ENCODE data around the gene ASB11. TPM values are rescaled to one million over a fixed set of nuclear protein-coding genes. Genes with fewer than 3 reads are reported as not detected.
A peak's percentile ranks its signal among the peaks of the same experiment; 100 is the strongest.
"Not testable (repeated sequence)": the region's sequence is repeated elsewhere in the genome, so short reads cannot be mapped to it uniquely, and the experiment has no call there.

The ASB11 gene
- total RNA-seq, 3 donors from 2014 or later = not detected

GRCh38 chrX:15292861-15293260 lies 22.6 kb downstream of the ASB11 start:
- Mint-ChIP-seq H3K9me3 (no peaks in the 10 kb centered on the region), H3K27me3 (ENCODE audit: low read depth) (no peaks in the 10 kb centered on the region), H3K36me3 (ENCODE audit: insufficient read depth) (no peaks in the 10 kb centered on the region), H3K4me1 (ENCODE audit: low read depth) (no peaks in the 10 kb centered on the region), H3K4me3 (no peak overlapping the region)
- no peak for DNase-seq
- ATAC-seq = no peak

- H3K27me3 Mint-ChIP-seq (ENCODE audit: low read depth) = peaks cover 4% of the 10 kb centered on the region
- no peaks in the 10 kb centered on the region for H3K9me3 Mint-ChIP-seq
- no peak overlapping the region for H3K4me3 Mint-ChIP-seq
- ATAC-seq (no peak), DNase-seq (no peak)
- no peaks in the 10 kb centered on the region for H3K4me1 Mint-ChIP-seq (ENCODE audit: low read depth)
- no peaks in the 10 kb centered on the region for H3K36me3 Mint-ChIP-seq (ENCODE audit: insufficient read depth)
These were observed 37.8 kb downstream of the ASB11 start for GRCh38 chrX:15277604-15278003.

- Mint-ChIP-seq H3K4me1 (ENCODE audit: low read depth) (peaks cover 5% of the 10 kb centered on the region), H3K36me3 (ENCODE audit: insufficient read depth) (no peaks in the 10 kb centered on the region), H3K4me3 (no peak overlapping the region), H3K27me3 (ENCODE audit: low read depth) (no peaks in the 10 kb centered on the region), H3K9me3 (no peaks in the 10 kb centered on the region)
- no peak for ATAC-seq
- no peak for DNase-seq
These were observed 40.5 kb downstream of the ASB11 start for GRCh38 chrX:15274946-15275345.

- ATAC-seq; DNase-seq; H3K4me3 Mint-ChIP-seq; H3K36me3 Mint-ChIP-seq (ENCODE audit: insufficient read depth); H3K9me3 Mint-ChIP-seq; H3K27me3 Mint-ChIP-seq (ENCODE audit: low read depth): not testable (repeated sequence)
- peaks cover 11% of the 10 kb centered on the region for H3K4me1 Mint-ChIP-seq (ENCODE audit: low read depth)
These were observed 42.2 kb downstream of the ASB11 start for GRCh38 chrX:15273275-15273674.

- peaks cover 11% of the 10 kb centered on the region for H3K4me1 Mint-ChIP-seq (ENCODE audit: low read depth)
- no peaks in the 10 kb centered on the region for H3K27me3 Mint-ChIP-seq (ENCODE audit: low read depth)
- no peak overlapping the region for H3K4me3 Mint-ChIP-seq
- DNase-seq (no peak), ATAC-seq (no peak)
- H3K36me3 Mint-ChIP-seq (ENCODE audit: insufficient read depth) = no peaks in the 10 kb centered on the region
- no peaks in the 10 kb centered on the region for H3K9me3 Mint-ChIP-seq
These were observed 43.7 kb downstream of the ASB11 start for GRCh38 chrX:15271757-15272156.

GRCh38 chrX:15269618-15270521 lies 45.6 kb downstream of the ASB11 start, which contains the start of gene ASB9:
ASB9 (minus strand) TSS chrX:15270083; CDS start chrX:15269874, 209 bp downstream.
- peak in 1 of 2 donors; percentile 53 for ATAC-seq
- Mint-ChIP-seq H3K36me3 (ENCODE audit: insufficient read depth) (no peaks in the 10 kb centered on the region), H3K4me1 (ENCODE audit: low read depth) (peaks cover 11% of the 10 kb centered on the region), H3K4me3 (peak within 1 kb of the TSS; percentile 62), H3K27me3 (ENCODE audit: low read depth) (peaks cover 3% of the 10 kb centered on the region), H3K9me3 (no peaks in the 10 kb centered on the region)
- no peak for DNase-seq

- DNase-seq = no peak
- no peak for ATAC-seq
- H3K36me3 Mint-ChIP-seq (ENCODE audit: insufficient read depth) = no peaks in the 10 kb centered on the region
- H3K27me3 Mint-ChIP-seq (ENCODE audit: low read depth) = peaks cover 3% of the 10 kb centered on the region
- no peaks in the 10 kb centered on the region for H3K9me3 Mint-ChIP-seq
- no peak overlapping the region for H3K4me3 Mint-ChIP-seq
- peaks cover 11% of the 10 kb centered on the region for H3K4me1 Mint-ChIP-seq (ENCODE audit: low read depth)
These were observed 46.3 kb downstream of the ASB11 start for GRCh38 chrX:15269120-15269519.

- Mint-ChIP-seq H3K36me3 (ENCODE audit: insufficient read depth) (no peaks in the 10 kb centered on the region), H3K4me3 (no peak overlapping the region), H3K9me3 (no peaks in the 10 kb centered on the region), H3K4me1 (ENCODE audit: low read depth) (no peaks in the 10 kb centered on the region), H3K27me3 (ENCODE audit: low read depth) (no peaks in the 10 kb centered on the region)
- ATAC-seq = no peak
- no peak for DNase-seq
These were observed 60.6 kb downstream of the ASB11 start for GRCh38 chrX:15254852-15255251.

GRCh38 chrX:15245896-15246295 lies 69.5 kb downstream of the ASB11 start:
- H3K4me3 Mint-ChIP-seq = no peak overlapping the region
- peaks cover 7% of the 10 kb centered on the region for H3K4me1 Mint-ChIP-seq (ENCODE audit: low read depth)
- H3K27me3 Mint-ChIP-seq (ENCODE audit: low read depth) = no peaks in the 10 kb centered on the region
- ATAC-seq (no peak), DNase-seq (no peak)
- no peaks in the 10 kb centered on the region for H3K9me3 Mint-ChIP-seq
- H3K36me3 Mint-ChIP-seq (ENCODE audit: insufficient read depth) = no peaks in the 10 kb centered on the region

- Mint-ChIP-seq H3K36me3 (ENCODE audit: insufficient read depth) (no peaks in the 10 kb centered on the region), H3K4me1 (ENCODE audit: low read depth) (peaks cover 7% of the 10 kb centered on the region), H3K9me3 (no peaks in the 10 kb centered on the region), H3K4me3 (no peak overlapping the region), H3K27me3 (ENCODE audit: low read depth) (no peaks in the 10 kb centered on the region)
- DNase-seq = no peak
- ATAC-seq = no peak
These were observed 71.0 kb downstream of the ASB11 start for GRCh38 chrX:15244421-15244820.

- Mint-ChIP-seq H3K9me3 (no peaks in the 10 kb centered on the region), H3K36me3 (ENCODE audit: insufficient read depth) (no peaks in the 10 kb centered on the region), H3K27me3 (ENCODE audit: low read depth) (no peaks in the 10 kb centered on the region), H3K4me3 (no peak overlapping the region), H3K4me1 (ENCODE audit: low read depth) (peaks cover 7% of the 10 kb centered on the region)
- ATAC-seq = no peak
- peak; percentile 30 for DNase-seq
These were observed 72.4 kb downstream of the ASB11 start for GRCh38 chrX:15242899-15243555.

GRCh38 chrX:15241301-15241700 lies 74.1 kb downstream of the ASB11 start:
- Mint-ChIP-seq H3K27me3 (ENCODE audit: low read depth) (no peaks in the 10 kb centered on the region), H3K4me3 (no peak overlapping the region), H3K4me1 (ENCODE audit: low read depth) (peaks cover 2% of the 10 kb centered on the region), H3K9me3 (no peaks in the 10 kb centered on the region), H3K36me3 (ENCODE audit: insufficient read depth) (no peaks in the 10 kb centered on the region)
- no peak for ATAC-seq
- DNase-seq = no peak

- peaks cover 2% of the 10 kb centered on the region for H3K4me1 Mint-ChIP-seq (ENCODE audit: low read depth)
- no peak for ATAC-seq
These were observed 75.0 kb downstream of the ASB11 start for GRCh38 chrX:15240414-15240813.

GRCh38 chrX:15236146-15236545 lies 79.3 kb downstream of the ASB11 start:
- Mint-ChIP-seq H3K36me3 (ENCODE audit: insufficient read depth) (no peaks in the 10 kb centered on the region), H3K4me1 (ENCODE audit: low read depth) (no peaks in the 10 kb centered on the region), H3K27me3 (ENCODE audit: low read depth) (peaks cover 3% of the 10 kb centered on the region), H3K4me3 (no peak overlapping the region), H3K9me3 (no peaks in the 10 kb centered on the region)
- DNase-seq = no peak
- no peak for ATAC-seq

More at GRCh38 chrX:15240414-15240813, 75.0 kb downstream of the ASB11 start:
- no peak overlapping the region for H3K4me3 Mint-ChIP-seq
- H3K9me3 Mint-ChIP-seq = no peaks in the 10 kb centered on the region
- H3K27me3 Mint-ChIP-seq (ENCODE audit: low read depth) = no peaks in the 10 kb centered on the region
- DNase-seq = no peak
- H3K36me3 Mint-ChIP-seq (ENCODE audit: insufficient read depth) = no peaks in the 10 kb centered on the region

GRCh38 chrX:15235001-15235400 lies 80.4 kb downstream of the ASB11 start:
- ATAC-seq = no peak
- Mint-ChIP-seq H3K36me3 (ENCODE audit: insufficient read depth) (no peaks in the 10 kb centered on the region), H3K4me3 (no peak overlapping the region), H3K4me1 (ENCODE audit: low read depth) (no peaks in the 10 kb centered on the region), H3K27me3 (ENCODE audit: low read depth) (peaks cover 3% of the 10 kb centered on the region), H3K9me3 (no peaks in the 10 kb centered on the region)
- no peak for DNase-seq

Measured in activated T-cell treated with anti-CD3 and anti-CD28 coated beads, Interleukin-2, amount 50 U/mL, for 4 hours (primary cell).